Measurements from ENCODE around the gene CCNE1.

DNA sequence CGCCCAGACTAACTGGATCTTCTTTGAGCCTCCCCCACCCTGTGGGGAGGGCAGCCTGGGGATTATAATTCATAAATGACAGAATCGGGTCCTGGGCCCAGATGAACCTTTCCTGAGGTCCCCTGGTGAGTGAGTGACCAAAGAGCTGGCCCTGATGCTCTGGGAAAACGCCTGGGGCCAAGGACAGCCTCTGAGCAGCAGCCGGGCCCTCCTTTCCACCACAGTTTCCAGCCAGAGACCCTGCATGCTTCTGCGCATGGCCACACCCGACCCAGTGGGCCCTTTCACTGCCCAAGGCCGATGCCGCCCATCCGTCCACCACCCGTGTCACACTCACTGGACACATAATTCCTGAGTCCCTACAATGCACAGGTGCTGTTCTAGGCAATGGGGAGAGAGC is 43.6 kb upstream of the CCNE1 start:
- TF ChIP-seq POLR2A (IDR thresholded peaks at IDR 0.05): no peak
- TF ChIP-seq, protein P1, sequence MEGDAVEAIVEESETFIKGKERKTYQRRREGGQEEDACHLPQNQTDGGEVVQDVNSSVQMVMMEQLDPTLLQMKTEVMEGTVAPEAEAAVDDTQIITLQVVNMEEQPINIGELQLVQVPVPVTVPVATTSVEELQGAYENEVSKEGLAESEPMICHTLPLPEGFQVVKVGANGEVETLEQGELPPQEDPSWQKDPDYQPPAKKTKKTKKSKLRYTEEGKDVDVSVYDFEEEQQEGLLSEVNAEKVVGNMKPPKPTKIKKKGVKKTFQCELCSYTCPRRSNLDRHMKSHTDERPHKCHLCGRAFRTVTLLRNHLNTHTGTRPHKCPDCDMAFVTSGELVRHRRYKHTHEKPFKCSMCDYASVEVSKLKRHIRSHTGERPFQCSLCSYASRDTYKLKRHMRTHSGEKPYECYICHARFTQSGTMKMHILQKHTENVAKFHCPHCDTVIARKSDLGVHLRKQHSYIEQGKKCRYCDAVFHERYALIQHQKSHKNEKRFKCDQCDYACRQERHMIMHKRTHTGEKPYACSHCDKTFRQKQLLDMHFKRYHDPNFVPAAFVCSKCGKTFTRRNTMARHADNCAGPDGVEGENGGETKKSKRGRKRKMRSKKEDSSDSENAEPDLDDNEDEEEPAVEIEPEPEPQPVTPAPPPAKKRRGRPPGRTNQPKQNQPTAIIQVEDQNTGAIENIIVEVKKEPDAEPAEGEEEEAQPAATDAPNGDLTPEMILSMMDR (IDR thresholded peaks at IDR 0.05): no peak

Measured in Peyer's patch (tissue), 4 donors.